HL-60 (cell line): ENCODE measurements around the gene RNF223.

Source experiments
- DNase-seq, 2 experiments: peaks; one replicate each; pipeline ENCODE4 v3.0.0-alpha.2; 2010 to 2020; ENCODE audit warnings: low read depth in 1 of 2, low spot score in 1 of 2
- H3K27ac ChIP-seq: fragments of 250-450 bp; sonication (Bioruptor Pico); replicated peaks from 2 replicates; pipeline ENCODE4 v1.5.1; 2020; ENCODE audit warnings: mild to moderate bottlenecking, moderate library complexity
- H3K27me3 ChIP-seq: fragments of 250-450 bp; sonication (Bioruptor Pico); 2 replicates; pipeline ENCODE4 v1.5.1; 2021; ENCODE audit warnings: mild to moderate bottlenecking, moderate library complexity; ENCODE audit not compliant: insufficient read depth, poor library complexity, severe bottlenecking
- H3K4me3 ChIP-seq: replicated peaks from 2 replicates; pipeline ENCODE4 v1.5.1; 2011; ENCODE audit warnings: mild to moderate bottlenecking, control low read depth, low read length; ENCODE audit not compliant: insufficient read depth
- CTCF ChIP-seq: IDR thresholded peaks from one replicate; pipeline ENCODE4 v1.5.1; 2011; ENCODE audit warnings: low read length, control low read depth, inconsistent platforms; ENCODE audit not compliant: insufficient read depth
- GABPA ChIP-seq: IDR thresholded peaks from 2 replicates; pipeline ENCODE4 v1.6.1; 2012; ENCODE audit warnings: low read depth
- POLR2AphosphoS5 ChIP-seq: IDR thresholded peaks from 2 replicates; pipeline ENCODE4 v1.6.1; 2012; ENCODE audit warnings: low read depth
- REST ChIP-seq: IDR thresholded peaks from 2 replicates; pipeline ENCODE4 v1.6.1; 2012; ENCODE audit warnings: low read depth; ENCODE audit not compliant: insufficient replicate concordance
- SPI1 ChIP-seq: IDR thresholded peaks from 2 replicates; pipeline ENCODE4 v1.6.1; 2012; ENCODE audit warnings: low read depth, mild to moderate bottlenecking, borderline replicate concordance

The RNF223 gene

GRCh38 chr1:1041873-1042272 lies 32.2 kb downstream of the RNF223 start:
- Histone ChIP-seq H3K4me3 (no peak overlapping the region), H3K27me3 (peaks cover 10% of the 10 kb centered on the region), H3K27ac (no peak overlapping the region)
- DNase-seq: no peak
- TF ChIP-seq SPI1: no peak
- TF ChIP-seq GABPA: no peak
- no peak for TF ChIP-seq CTCF
- no peak for TF ChIP-seq POLR2AphosphoS5
- TF ChIP-seq REST: no peak

GRCh38 chr1:1041092-1041523 lies 33.0 kb downstream of the RNF223 start:
- no peak for DNase-seq

More at GRCh38 chr1:1041092-1041523, 33.0 kb downstream of the RNF223 start:
- TF ChIP-seq CTCF (no peak), SPI1 (no peak), REST (no peak), POLR2AphosphoS5 (no peak), GABPA (no peak)
- Histone ChIP-seq H3K27ac (no peak overlapping the region), H3K4me3 (no peak overlapping the region), H3K27me3 (peaks cover 10% of the 10 kb centered on the region)
